Stimulated activated naive CD4-positive, alpha-beta T cell (primary cell): ENCODE data around the gene MCF2L2.

ENCODE experiments used
- DNase-seq, 6 experiments: peaks; one replicate each; lab custom pipeline; 2025; lab: John Stamatoyannopoulos, UW

Gene MCF2L2

DNA sequence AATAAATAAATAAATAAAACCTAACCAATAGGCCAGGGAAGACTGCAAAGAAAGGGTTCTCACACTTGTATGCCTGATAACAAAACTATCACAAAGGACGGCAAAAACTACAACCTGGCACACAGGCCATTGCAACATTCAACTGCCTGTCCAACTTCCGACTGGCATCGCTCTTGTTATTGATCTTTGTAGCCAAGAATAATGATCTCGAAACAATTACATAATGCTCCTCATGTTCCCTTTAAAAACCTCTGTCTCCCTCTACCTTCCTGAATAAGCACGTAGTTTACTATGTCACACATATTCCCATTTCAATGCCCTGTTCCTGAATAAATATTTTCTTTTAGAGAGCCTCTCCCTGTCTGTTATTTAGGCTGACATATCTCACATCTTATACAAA is 101.1 kb downstream of the MCF2L2 start:
- no peak for DNase-seq

DNA sequence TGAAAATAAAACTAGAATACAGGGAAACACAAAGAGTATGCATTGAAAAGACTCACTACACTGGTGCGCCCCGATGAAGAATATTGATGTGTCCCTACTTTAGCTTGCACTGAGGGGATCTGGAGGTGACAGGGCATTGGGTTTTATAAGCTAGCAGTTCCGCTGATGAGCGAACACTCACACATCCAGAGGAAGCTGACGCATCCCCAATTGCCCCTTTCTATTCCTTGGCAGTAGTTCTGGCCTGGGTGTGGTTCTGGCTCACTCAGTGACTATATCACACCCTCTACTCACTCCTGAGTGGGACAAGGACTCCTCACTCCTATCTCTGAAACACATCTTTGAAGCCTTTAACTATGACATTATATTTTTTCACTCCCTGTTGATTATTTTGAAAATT is 104.3 kb downstream of the MCF2L2 start:
- DNase-seq = no peak

DNA sequence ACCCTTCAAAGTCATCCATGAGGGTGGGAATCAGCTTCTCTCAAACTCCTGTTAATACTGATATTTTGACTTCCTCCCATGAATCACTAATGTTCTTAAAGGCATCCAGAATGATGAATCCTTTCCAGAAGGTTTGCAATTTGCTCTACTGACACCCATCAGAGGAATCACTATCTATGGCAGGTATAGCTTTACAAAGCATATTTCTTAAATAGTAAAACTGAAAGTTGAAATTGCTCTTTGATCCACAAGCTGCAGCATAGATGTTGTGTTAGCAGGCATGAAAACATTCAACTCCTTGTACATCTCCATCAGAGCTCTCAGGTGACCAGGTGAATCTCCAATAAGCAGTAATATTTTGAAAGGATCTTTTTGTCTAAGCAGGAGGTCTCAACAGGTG is 109.0 kb downstream of the MCF2L2 start:
- no peak for DNase-seq

DNA sequence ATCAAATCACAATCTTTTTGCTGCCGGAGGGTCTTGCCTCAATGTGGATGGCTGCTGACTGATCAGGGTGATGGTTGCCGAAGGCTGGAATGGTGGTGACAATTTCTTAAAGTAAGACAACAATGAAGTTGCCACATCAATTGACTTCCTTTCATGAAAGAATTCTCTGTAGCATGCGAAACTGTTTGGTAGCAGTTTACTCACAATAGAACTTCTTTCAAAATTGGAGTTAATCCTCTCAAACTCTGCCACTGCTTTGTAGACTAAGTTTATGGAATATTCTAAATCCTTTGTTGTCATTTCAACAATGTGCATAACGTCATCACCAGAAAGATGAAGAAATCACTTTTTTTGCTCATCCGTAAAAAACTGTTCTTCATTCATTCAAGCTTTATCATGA is 109.5 kb downstream of the MCF2L2 start:
- DNase-seq = no peak

DNA sequence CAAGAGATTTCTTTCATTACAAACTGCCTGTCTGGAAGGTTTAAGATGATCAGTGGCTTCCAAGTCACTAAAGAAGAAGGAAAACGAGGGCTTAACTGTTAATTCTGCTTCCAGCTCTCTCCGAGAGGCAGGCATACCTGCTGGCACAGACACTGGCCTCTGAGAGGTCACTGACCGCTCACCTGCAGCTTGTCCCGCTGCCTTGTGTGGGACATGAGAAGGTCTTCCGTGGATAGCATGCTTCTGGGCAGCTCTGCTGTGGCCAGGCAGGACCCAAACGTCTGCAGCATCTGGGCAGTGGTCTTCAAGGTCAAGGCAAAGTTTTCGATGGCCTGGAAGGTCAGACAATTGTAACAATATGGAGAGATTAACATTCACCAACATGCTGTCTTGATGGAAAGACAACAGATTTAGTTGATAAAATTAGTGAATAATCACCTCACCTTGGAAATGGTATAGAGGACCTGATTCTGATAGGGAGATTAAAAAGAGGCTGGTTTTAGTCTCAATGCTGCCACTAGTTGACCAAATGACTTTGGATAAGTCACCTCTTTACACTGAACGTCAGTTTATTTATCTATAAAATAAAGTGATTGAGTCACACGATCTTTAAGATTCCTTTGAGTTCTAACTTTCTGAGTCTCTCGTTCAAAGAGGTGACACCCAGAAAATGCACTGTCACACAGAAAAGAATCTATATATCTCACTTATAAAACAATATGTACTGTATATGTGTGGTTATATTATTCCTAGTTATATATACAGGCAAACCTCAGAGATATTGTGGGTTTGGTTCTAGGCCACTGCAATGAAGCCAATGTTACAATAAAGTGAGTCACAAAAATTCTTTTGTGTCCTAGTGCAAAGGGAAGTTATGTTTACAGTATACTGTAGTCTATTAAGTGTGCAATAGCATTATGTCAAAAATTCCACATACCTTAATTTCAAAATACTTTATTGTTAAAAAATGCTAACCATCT is 110.2 kb downstream of the MCF2L2 start:
- DNase-seq = no peak

DNA sequence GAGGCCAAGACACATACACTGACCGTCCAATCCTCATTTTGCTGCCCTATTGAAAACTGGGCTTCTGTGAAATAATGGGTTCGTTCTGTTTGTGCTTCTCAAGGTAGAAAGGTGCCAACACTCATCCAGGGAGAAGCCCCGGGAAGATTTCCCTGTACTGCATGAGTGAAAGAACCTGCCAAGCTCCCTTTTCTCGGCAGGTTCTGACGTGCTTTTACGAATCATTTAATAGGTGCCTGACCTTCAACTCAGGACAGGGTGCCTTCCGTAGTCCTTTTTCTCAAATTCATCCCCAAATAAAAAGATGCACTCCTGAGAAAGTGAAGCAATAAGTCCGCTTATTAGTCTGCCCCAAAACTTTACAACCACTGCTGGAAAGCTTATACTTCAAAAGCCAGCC is 111.1 kb downstream of the MCF2L2 start:
- DNase-seq = no peak

DNA sequence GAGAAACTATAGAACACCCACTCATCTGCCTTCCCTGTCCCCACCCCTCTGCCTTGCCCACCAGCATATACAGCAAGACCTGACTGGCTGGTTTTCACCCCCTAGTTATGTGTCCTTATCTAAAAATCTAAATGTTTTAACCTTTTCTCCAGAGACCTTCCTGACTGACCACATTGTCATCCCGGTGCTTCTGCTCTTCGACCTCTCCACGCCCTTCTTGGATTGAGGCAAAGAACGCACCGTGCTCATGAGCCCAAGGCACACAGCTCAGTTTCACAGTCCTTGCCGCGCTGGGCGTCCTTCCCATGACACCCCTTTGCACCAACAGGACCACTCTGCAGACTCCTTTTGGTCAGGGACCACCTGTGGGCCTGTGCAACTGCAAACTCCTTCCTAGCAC is 112.7 kb downstream of the MCF2L2 start:
- DNase-seq = no peak

DNA sequence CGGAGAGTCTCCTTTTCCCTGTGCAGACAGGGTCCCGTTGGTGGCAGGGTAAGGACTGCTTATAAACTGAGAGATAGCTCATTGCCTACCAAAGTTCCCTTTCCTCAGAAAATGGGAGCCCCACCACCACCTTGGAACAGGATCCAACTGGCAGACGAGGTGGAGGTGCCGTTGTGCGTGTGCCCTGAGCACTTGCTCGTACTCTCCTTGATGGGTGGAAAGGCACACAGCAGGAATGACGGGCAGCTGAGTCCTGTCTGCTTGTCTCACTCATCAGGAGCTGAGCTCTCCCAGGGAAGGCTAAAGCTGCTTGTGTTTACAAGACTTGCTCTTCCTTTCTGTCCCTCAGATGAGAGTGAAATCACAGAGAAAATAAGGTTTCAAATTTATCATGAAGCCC is 114.7 kb downstream of the MCF2L2 start:
- no peak for DNase-seq

DNA sequence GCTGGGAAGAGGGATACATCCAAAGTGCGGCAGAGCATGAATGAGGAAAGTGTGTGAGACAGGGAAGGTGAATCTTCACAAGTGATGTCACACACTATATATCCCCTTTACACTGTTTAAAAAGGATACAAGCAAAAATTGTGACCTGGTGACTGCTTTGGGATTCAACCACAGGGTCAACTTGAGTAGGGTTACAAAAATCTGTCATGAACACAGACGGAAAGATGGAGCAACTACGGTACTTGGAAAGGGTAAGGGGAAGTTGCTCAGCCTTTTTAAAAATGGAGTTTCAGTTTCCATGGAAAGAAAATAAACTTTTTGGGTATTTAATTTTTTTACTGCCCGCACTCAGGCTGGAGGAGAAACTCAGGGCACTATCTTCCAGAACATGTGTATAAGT is 115.1 kb downstream of the MCF2L2 start:
- no peak for DNase-seq

DNA sequence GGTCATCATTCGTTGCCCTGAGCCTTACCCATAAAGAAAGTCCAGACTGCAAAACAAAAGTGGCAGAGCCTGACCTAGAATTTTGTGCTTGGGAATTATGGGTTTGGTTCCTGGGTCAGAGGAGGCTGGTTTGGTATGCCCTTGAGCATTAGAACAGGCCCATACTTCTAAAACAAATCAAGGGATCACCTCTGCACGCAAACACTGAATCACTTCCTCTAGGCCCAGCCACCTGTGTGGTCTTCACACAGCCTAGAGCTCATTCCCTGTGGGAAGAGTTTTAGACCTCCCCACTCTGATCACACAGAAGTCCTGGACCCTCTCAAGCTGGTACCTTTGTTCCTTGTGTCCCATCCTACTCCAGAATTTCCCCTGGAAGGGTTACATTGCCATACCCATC is 116.0 kb downstream of the MCF2L2 start:
- no peak for DNase-seq

DNA sequence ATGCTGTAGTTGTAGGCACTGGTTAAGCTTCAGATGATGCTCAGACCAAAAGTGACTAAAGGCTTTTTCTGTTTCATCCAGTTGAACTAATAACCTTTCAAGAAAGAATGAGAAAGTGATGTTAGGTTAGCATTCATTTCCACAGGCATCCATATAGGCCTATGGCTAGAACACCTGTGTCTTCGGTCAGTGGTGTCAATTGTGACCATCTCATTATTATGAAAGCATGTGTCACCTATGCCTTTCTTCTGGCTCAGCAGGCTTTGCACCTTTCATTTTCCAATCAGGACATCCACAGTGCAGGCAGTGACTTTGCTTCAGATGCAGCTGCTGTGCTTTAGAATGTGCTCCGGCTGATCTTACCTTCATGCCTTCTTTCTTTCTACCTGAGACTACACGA is 117.5 kb downstream of the MCF2L2 start:
- no peak for DNase-seq

DNA sequence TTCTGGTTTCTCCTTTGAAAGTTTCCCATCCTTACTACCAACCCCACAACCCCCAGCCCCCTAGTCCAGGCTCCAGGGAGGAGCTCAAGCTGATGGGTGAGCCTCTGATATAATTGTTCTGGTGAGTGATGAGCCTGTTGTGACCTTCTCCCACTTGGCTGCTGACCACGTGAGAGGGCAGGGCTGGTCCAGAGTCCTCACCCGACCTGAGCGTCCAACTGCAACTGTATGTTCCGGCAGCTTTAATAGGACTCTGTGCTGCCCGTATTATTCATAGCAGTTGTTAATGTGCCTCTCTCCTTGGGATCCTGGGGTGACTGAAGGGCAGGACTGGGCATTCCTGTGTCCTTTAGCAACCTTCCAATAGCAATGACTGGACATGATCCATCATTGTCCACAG is 119.1 kb downstream of the MCF2L2 start:
- DNase-seq = no peak

DNA sequence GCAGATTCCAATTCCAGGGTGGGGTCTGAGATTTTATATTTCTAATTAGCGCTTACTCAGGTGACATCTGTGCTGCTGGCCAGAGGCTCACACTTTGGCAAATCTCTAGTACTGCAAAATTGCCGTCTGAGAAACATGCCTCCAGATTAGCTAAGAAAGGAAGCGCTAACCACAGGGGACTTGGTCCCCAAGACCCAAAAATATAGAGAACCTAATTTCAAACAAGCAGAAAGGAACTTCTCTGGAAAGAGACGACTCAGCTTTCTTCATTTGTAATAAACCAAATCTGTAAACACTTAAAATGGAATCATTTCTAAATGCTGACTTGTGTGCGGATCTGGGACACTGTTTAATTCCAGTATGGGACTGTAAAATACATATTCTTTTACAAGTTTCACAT is 119.7 kb downstream of the MCF2L2 start:
- DNase-seq = no peak

DNA sequence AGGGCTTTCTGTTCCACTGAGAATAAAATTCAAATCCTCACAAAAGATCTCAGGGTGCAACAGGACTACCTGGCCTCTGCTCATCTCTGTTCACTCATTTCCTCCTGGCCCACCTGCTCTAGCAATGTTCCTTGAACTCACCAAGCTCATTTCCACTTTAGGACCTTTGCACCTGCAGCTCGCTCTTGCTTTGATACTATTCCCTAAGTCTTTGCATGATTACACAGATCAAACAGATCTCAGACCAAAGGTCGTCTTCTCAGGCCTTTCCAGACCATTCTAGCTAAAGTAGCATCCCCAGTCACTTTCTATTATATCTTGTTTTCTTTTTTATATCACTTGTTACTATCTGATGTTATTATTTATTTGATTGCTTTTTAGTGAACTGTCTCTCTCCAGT is 120.7 kb downstream of the MCF2L2 start:
- DNase-seq = no peak

DNA sequence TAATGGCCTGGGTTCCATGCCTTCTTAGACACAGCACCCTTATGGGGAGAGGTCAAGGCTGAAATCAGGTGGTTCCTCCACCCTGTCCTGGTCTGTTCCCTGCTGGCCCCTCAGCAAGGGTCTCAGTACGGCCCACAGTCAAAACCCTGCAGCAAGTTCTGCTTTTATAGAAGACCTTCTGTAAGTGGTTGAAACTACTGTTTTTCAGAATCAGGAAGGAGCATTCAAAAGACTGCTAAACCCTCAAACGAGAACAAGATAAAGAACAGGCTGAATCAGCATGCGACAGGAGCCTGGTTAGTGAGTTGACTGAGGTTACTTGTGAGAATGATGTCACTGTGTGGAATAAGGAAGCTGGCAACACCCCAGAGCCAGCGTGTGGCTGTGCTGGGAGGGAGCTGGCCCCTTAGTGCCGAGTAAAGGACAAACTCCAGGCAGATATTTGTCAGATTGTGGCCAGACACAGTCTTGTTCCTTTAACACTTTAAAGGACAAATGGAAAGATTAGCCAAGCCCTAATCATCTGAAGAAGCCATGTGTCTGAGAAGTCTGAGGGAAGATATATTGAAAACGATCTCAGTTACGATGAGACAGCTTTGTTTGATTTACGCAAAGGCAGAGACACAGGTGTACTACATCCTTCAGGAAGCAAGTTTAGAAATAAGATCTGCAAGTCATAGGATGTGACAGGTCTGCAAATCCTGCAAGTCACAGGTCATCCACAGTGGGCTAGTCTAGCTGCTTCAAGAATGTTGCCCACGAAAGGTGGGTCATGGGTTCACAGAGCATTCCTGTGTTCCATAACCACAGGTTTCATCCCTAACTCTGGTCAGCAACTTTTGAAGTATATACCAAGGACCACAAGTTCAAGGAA is 121.4 kb downstream of the MCF2L2 start:
- no peak for DNase-seq

DNA sequence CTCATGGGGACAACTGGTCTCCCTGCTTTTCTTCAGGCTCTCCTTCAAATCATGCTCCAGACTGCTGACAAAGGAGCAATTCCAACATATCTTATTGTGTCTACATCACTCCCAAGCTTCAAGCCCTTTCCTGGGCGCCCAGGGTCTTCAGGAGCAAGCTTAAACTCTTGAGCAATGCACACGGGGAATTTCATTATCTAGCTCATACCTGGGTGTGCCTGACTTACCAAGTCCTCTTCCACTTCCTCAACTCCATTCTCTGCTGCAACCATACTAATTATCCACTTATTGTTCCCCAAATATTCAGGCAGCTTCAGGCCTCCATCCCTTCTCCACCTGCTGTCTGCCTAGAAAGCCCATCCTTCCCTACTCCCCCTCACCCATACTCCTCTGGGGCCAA is 124.7 kb downstream of the MCF2L2 start:
- no peak for DNase-seq

DNA sequence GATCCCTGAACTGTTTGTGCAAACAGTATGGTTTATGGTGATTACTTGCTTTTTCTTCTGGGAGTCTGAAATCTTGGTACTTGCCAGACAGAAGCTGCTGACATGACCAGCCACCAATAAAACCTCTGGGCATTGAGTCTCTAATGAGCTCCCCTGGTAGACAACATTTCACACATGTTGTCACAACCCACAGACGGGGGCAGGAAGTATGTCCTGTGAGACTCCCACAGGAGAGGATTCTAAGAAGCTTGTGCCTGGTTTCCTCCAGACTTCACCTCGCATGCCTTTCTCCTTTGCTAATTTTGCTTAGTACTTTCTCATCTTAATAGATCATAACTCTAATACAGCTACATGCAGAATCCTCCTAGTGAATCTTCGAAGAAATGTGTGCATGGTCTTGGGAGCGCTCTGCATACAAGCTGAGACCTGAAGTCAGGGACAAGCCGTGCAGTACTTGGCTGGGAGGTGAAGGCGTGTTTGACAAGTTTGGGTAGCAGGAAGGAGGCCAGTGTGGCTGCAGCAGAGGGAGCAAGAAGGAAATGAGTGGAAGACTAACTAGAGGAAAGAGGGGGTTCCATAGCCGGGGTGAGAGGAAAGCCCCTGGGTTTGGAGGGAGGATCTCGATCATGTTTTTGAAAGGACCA is 126.4 kb downstream of the MCF2L2 start:
- no peak for DNase-seq

DNA sequence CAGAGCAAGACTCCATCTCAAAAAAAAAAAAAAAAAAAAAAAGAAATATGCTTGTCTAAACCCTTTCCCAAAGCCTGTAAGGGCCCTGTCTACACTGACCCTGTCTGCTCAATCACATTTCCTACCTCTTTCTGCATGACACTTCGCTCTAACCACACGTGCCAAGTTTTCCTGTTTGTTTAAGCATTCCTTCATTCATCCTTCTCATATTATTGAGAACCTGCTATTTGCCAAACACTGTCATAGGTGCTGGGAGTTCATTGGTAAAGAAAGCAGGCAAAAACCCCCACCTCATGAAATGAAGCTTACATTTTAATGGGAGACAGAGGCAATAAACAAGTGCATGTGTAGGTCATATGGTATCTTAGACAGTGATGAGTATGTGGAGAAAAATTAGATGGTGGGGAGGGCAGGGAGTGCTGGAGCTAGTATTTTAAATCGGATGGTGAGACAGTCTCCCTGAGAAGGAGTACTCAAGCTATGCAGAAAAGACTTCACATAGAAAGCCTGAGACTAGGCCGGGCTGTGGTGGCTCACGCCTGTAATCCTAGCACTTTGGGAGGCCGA is 127.3 kb downstream of the MCF2L2 start:
- DNase-seq = no peak

DNA sequence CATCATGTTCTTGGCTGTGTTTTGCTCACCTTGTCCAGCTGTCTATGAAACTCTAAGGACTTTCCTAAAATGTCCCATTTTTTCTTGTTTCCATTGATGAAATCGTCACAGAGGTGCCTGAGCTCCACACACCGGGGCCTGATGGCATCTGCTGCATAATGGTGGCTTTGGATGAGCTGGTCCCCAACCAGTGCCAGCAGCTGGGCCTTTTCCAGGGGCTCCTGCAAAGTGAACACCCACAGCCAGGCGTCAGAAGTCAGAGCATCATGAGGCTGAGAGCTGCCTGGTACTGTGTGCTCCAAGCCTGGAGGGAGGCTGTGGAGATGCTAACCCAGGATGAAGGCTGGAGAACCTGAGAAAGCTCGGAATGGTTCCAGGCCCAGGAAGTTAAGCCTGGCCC is 128.4 kb downstream of the MCF2L2 start:
- no peak for DNase-seq

DNA sequence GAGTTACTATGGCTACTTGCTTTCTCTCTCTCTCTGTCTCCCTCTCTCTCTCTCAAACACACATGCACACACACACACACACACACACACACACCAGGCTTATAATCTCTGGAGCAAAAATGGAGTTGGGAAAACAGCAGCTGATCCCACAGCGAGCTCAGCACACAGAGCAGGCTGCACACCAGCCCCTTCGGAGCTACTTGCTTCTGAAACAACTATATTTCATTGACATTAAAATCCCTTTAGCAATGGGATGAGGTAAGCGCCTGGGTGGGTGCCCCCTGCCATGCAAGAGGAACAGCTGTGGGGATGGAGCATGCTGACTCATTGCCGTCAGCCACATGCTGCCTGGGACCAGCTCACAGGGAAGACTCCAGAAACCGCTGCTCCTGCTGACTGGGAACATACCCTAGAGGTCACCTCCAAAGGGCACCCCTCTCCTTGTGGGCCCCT is 129.7 kb downstream of the MCF2L2 start:
- no peak for DNase-seq

DNA sequence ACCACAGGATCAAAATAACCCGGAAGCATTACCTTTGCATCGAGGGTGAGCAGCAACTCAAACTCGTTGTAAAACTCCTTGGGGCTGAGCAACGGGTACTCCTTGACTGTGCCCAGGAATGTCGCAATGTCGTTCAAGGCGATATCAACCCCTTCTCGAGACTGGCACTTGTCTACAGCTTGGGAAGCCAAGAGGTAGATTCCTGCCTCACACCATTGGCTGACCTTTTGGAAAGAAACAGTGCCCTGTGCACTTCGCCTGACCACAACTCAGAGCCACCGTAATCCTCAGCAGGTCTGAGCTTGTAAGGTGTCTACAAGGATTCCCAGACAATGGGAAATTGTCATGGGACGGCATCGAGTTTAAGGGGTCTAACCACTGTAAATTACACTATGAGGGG is 131.5 kb downstream of the MCF2L2 start:
- no peak for DNase-seq

DNA sequence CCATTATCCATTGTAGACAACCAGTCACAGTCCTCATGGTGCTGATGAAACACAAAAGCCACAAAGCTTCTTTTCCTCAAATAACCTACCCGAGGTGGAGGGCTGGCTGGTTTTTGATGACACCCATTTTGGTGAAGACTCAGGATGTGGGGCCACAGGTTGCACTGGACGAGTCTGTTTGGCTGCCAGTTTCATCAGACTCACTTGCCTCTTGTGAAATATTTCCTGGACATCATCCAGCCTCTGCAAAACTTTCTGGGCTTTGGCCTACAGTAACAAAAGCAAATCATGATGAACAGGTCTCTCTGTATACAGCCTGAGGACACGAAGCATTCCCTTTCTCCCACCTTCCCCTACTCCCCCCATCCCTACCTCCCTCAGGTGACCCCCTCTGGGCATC is 133.2 kb downstream of the MCF2L2 start:
- DNase-seq = no peak
